Globus pallidus (tissue), 1 donor: ENCODE data around the gene ZCCHC17.
"Not testable (repeated sequence)": the region's sequence is repeated elsewhere in the genome, so short reads cannot be mapped to it uniquely, and the experiment has no call there.

Experiments
- DNase-seq: peaks from one replicate; pipeline ENCODE4 v3.0.0-alpha.2; 2015; ENCODE audit warnings: low spot score

Gene ZCCHC17

GRCh38 chr1:31296486-31297276 lies at the start of gene ZCCHC17, which contains the start of gene SNRNP40:
TSS of gene ZCCHC17 (plus strand) at chr1:31297032. CDS start at chr1:31310099, 13,067 bp downstream.
TSS of gene SNRNP40 (minus strand) at chr1:31296788. CDS start at chr1:31296751, 37 bp downstream.
- DNase-seq = peak; percentile 98

GRCh38 chr1:31248276-31248675 lies 48.6 kb upstream of the ZCCHC17 start:
- no peak for DNase-seq

GRCh38 chr1:31249854-31250253 lies 47.0 kb upstream of the ZCCHC17 start:
- DNase-seq = no peak

GRCh38 chr1:31257213-31257612 lies 39.6 kb upstream of the ZCCHC17 start:
- DNase-seq = no peak

GRCh38 chr1:31258581-31258980 lies 38.3 kb upstream of the ZCCHC17 start:
- DNase-seq = no peak

GRCh38 chr1:31259746-31260145 lies 37.1 kb upstream of the ZCCHC17 start:
- DNase-seq = no peak

- DNase-seq = no peak
Measured at GRCh38 chr1:31261916-31262315, 34.9 kb upstream of the ZCCHC17 start.

- not testable (repeated sequence) for DNase-seq
Measured at GRCh38 chr1:31262393-31262792, 34.4 kb upstream of the ZCCHC17 start.

GRCh38 chr1:31263408-31263807 lies 33.4 kb upstream of the ZCCHC17 start:
- DNase-seq = no peak

GRCh38 chr1:31264790-31265386 lies 31.9 kb upstream of the ZCCHC17 start:
- DNase-seq = no peak

- no peak for DNase-seq
Measured at GRCh38 chr1:31266547-31266946, 30.3 kb upstream of the ZCCHC17 start.

GRCh38 chr1:31272369-31272768 lies 24.5 kb upstream of the ZCCHC17 start:
- DNase-seq = no peak

- DNase-seq = no peak
Measured at GRCh38 chr1:31273619-31274018, 23.2 kb upstream of the ZCCHC17 start.

GRCh38 chr1:31282426-31282825 lies 14.4 kb upstream of the ZCCHC17 start:
- not testable (repeated sequence) for DNase-seq

GRCh38 chr1:31287791-31288190 lies 9.0 kb upstream of the ZCCHC17 start:
- DNase-seq = not testable (repeated sequence)

- no peak for DNase-seq
Measured at GRCh38 chr1:31289021-31289420, 7.8 kb upstream of the ZCCHC17 start.

- DNase-seq = no peak
Measured at GRCh38 chr1:31295874-31296485, 852 bp upstream of the ZCCHC17 start.

GRCh38 chr1:31297277-31298247 lies 730 bp downstream of the ZCCHC17 start:
- peak; percentile 7 for DNase-seq

GRCh38 chr1:31299365-31299764 lies 2.5 kb downstream of the ZCCHC17 start:
- DNase-seq = no peak

- no peak for DNase-seq
Measured at GRCh38 chr1:31300193-31300592, 3.4 kb downstream of the ZCCHC17 start.

- DNase-seq = no peak
Measured at GRCh38 chr1:31302709-31303441, 6.0 kb downstream of the ZCCHC17 start.
